ENCODE measurements around the gene PRG2. TPM values are rescaled to one million over a fixed set of nuclear protein-coding genes. Genes with fewer than 3 reads are reported as not detected.

Gene PRG2
- total and polyA plus RNA-seq, 2 of the 13 experiments (the other 11 are each of a cell fraction or from before 2014, with no cell fraction given) = not detected

DNA sequence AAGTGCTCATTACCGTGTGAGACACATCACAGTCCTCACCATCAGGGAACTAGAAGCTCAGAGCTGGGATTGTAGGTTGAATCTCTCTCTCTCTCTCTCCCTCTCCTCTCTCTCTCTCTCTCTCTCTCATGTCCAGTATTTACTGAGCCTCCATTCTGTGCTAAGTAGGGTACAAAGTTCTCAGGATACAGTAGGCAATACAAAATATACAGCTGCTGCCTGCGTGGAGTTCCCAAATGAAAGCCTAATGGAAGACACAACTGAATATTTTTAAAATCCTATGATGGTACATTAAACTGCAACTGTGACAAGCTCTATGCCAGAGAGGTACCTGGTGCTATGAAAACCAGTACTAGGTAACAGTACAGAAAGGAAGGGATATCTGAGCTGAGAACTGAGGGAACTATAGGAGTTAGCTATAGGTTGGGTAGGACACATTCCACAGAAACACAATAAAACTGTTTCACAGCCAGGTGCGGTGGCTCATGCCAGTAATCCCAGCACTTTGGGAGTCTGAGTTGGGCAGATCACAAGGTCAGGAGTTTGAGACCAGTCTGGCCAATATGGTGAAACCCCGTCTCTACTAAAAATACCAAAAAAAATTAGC is 9.6 kb upstream of the PRG2 start (continued):
- TF ChIP-seq, protein P1, sequence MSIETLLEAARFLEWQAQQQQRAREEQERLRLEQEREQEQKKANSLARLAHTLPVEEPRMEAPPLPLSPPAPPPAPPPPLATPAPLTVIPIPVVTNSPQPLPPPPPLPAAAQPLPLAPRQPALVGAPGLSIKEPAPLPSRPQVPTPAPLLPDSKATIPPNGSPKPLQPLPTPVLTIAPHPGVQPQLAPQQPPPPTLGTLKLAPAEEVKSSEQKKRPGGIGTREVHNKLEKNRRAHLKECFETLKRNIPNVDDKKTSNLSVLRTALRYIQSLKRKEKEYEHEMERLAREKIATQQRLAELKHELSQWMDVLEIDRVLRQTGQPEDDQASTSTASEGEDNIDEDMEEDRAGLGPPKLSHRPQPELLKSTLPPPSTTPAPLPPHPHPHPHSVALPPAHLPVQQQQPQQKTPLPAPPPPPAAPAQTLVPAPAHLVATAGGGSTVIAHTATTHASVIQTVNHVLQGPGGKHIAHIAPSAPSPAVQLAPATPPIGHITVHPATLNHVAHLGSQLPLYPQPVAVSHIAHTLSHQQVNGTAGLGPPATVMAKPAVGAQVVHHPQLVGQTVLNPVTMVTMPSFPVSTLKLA (IDR thresholded peaks at IDR 0.05) = no peak
- no peak for TF ChIP-seq ZNF33B (CRISPR knock-in tag; IDR thresholded peaks at IDR 0.05)
- TF ChIP-seq, protein P2, sequence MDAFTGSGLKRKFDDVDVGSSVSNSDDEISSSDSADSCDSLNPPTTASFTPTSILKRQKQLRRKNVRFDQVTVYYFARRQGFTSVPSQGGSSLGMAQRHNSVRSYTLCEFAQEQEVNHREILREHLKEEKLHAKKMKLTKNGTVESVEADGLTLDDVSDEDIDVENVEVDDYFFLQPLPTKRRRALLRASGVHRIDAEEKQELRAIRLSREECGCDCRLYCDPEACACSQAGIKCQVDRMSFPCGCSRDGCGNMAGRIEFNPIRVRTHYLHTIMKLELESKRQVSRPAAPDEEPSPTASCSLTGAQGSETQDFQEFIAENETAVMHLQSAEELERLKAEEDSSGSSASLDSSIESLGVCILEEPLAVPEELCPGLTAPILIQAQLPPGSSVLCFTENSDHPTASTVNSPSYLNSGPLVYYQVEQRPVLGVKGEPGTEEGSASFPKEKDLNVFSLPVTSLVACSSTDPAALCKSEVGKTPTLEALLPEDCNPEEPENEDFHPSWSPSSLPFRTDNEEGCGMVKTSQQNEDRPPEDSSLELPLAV (CRISPR knock-in tag; conservative IDR thresholded peaks at IDR 0.05; ENCODE audit: low read depth) = no peak
- TF ChIP-seq ZNF333 (CRISPR knock-in tag; IDR thresholded peaks at IDR 0.05; ENCODE audit: borderline replicate concordance) = no peak
- no peak for TF ChIP-seq POLR2AphosphoS2 (IDR thresholded peaks at IDR 0.05; ENCODE audit: low read depth, low read length)
- no peak for TF ChIP-seq FLYWCH1 (CRISPR knock-in tag; IDR thresholded peaks at IDR 0.05)
- TF ChIP-seq NR2C2 (CRISPR knock-in tag; IDR thresholded peaks at IDR 0.05; ENCODE audit: borderline replicate concordance) = no peak
- no peak for TF ChIP-seq DNMT3B (CRISPR knock-in tag; conservative IDR thresholded peaks at IDR 0.05)
- TF ChIP-seq ZNF883 (CRISPR knock-in tag; IDR thresholded peaks at IDR 0.05; ENCODE audit: not compliant biosample characterization) = no peak
- no peak for TF ChIP-seq GZF1 (CRISPR knock-in tag; IDR thresholded peaks at IDR 0.05)
- TF ChIP-seq BCL6 (CRISPR knock-in tag; IDR thresholded peaks at IDR 0.05) = 0 out of 2 replicates have a peak, but pooled peaks have one; percentile 28
- TF ChIP-seq ETV5 (CRISPR knock-in tag; IDR thresholded peaks at IDR 0.05; ENCODE audit: borderline replicate concordance) = no peak
- no peak for TF ChIP-seq ZNF737 (CRISPR knock-in tag; IDR thresholded peaks at IDR 0.05; ENCODE audit: borderline replicate concordance)
- no peak for TF ChIP-seq ZNF335 (CRISPR knock-in tag; IDR thresholded peaks at IDR 0.05)
- no peak for TF ChIP-seq MLLT10 (CRISPR knock-in tag; IDR thresholded peaks at IDR 0.05)
- no peak for TF ChIP-seq ZNF550 (CRISPR knock-in tag; IDR thresholded peaks at IDR 0.05; ENCODE audit: borderline replicate concordance)
- TF ChIP-seq SP140L (CRISPR knock-in tag; IDR thresholded peaks at IDR 0.05; ENCODE audit: borderline replicate concordance) = no peak
- TF ChIP-seq CBFB (CRISPR knock-in tag; IDR thresholded peaks at IDR 0.05) = no peak
- TF ChIP-seq JUND (CRISPR knock-in tag; IDR thresholded peaks at IDR 0.05) = no peak
- TF ChIP-seq ZNF260 (CRISPR knock-in tag; IDR thresholded peaks at IDR 0.05; ENCODE audit: borderline replicate concordance, low read depth) = no peak
- TF ChIP-seq ZNF773 (CRISPR knock-in tag; IDR thresholded peaks at IDR 0.05; ENCODE audit: borderline replicate concordance) = no peak
- TF ChIP-seq, protein P3, sequence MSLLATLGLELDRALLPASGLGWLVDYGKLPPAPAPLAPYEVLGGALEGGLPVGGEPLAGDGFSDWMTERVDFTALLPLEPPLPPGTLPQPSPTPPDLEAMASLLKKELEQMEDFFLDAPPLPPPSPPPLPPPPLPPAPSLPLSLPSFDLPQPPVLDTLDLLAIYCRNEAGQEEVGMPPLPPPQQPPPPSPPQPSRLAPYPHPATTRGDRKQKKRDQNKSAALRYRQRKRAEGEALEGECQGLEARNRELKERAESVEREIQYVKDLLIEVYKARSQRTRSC (CRISPR knock-in tag; IDR thresholded peaks at IDR 0.05; ENCODE audit: low read depth) = no peak
- no peak for TF ChIP-seq ZNF703 (CRISPR knock-in tag; IDR thresholded peaks at IDR 0.05; ENCODE audit: borderline replicate concordance)
- peak; percentile 27; the same call in 1 of the 2 replicates for TF ChIP-seq ZMYM3 (CRISPR knock-in tag; IDR thresholded peaks at IDR 0.05)
